HG03442 (cell line): ENCODE results near the gene FASN.

ENCODE experiments used
- ATAC-seq: cut with Tn5 transposase; IDR thresholded peaks from one replicate; pipeline ENCODE4 v1.9.1; 2021; ENCODE audit warnings: mild to moderate bottlenecking, moderate library complexity; ENCODE audit not compliant: unreplicated experiment

Gene FASN

DNA sequence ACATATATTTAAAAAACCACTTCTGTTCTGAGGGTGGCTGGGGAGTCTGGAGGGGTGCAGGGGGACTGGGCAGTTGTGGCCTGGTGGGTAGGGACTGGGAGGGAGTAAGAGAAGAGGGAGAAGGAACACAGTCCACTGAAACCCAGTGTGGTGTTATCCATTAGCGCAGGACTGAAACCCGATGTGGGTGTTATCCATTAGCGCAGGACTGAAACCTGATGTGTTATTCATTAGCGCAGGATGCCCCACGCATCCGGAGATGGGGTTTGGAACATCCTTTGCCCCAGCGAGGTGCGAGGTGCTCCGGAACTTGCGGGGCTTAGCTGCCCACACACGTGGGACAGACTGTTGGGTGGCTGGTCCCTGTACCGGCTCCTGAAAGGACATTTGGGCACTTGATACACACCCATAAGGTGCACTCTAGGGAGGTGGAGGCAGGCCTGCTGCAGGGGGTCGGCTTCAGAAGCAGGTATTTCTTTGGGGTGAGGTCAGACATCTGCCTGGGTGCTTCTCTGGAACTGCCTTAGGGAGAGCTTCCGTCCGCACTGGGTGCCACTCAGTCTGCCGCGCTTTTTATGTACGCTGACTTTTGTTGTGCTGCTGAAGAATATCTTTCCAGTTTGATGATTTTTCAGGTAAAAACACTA lies 20.3 kb upstream of the FASN start:
- no peak for ATAC-seq

DNA sequence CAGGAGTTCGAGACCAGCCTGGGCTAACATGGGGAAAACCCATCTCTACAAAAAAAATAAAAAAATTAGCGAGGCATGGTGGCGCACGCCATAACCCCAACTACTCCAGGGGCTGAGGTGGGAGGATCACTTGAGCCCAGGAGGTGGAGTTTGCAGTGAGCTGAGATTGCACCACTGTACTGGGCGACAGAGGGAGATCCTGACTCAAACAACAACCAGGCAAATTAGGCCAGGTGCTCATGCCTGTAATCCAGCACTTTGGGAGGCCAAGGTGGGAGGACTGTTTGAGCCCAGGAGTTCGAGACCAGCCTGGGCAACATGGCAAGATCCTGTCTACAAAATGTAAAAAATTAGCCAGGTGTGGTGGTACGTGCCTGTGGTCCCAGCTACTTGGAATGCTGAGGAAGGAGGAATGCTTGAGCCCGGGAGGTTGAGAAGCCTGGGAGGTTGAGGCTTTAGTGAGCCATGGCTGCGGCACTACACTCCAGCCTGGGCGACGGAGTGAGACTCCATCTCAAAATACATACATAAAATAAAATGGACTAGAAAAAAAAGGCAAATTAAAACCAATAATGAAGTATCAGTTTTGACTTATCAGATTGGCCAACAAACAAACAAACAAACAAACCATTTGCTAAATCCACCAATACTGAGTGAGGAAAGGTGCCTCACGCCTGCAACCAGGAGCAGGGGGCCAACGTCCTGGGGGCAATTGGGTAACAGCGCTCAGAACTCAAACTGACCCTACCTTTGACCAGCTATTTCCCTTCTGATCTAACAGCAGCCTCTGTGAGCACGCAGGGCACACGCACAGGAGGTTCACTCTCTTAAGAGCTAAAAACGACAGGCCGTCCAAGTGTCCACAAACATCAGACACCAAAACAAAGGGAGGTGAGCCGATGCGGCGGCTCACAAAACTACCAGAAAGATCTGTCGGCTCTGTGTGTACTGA lies 19.4 kb upstream of the FASN start:
- no peak for ATAC-seq

DNA sequence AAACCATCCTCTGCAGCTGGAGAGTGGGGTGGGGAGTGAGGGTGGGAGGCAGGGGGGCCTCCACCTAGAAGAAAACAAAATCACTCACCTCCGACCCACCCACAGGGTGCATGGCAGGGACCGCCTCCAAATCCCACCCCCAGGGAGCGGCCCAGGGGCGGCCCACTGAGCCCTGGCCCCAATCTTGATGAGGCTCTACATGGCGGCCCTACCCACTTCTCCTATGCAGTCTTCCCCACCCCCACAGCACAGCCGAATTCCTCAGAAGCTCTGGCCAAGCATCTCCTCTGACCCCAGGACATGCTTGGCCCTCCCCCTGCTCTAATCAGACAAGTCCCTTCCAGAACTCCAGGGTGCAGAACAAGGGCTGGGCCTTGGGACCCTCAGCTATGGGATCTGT lies 18.2 kb upstream of the FASN start:
- ATAC-seq = no peak

DNA sequence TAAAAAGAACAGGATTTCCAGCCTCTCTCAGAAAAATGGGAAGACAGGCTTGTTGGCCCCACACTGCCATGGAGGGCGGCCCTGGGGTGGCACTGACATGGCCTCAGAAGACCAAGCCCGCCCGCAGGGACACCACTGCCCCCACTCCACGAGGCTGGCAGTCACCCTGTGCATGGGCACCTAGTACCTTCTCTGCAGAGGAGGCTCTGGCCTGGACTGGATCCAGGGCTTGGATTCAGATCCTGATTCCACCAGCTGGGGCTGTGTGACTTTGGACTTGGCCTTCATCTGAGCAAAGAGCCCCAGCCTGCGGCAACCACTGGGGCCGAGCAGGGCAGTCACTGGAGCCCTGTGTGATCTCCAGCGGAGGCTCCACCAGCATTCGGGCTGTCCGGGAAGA lies 16.8 kb upstream of the FASN start:
- ATAC-seq = no peak

DNA sequence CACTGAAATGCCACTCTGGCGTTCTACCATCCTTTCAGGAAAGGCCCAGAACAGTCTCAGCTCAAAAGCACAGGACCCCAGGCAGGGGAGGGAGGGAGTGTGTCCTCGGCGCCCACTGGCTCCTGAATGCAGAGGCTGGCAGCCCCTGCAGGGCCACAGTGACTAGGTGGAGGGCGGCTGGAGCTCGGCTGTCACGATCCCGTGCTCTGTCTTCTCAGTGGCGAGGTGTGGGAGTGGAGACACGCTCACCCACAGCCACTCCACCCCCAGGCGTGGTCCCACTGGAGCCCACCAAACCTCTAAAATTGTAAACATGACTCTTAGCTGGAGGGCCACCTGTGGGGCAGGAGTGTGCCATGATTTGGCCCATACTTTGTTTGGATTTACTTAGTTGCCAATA lies 16.4 kb upstream of the FASN start:
- ATAC-seq = no peak

DNA sequence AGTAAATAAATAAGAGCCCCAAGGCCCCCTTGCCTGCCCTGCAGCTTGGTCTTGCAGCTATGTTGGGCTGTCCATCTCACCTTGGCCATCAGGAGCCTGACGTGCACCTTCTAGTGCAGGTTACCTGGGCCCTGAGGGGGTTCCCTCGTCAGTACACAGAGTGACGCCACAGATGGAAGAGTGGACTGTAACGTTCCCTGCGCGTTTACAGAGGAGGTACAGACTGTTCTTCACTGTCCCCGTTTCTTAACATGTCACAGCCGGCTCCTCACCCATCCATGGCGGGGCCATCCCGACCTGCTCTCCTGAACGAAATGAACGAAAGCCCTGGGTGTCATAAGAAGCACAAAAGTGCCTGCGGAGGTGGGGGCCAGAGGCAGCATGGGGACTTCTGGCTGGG lies 15.9 kb upstream of the FASN start:
- ATAC-seq = no peak

DNA sequence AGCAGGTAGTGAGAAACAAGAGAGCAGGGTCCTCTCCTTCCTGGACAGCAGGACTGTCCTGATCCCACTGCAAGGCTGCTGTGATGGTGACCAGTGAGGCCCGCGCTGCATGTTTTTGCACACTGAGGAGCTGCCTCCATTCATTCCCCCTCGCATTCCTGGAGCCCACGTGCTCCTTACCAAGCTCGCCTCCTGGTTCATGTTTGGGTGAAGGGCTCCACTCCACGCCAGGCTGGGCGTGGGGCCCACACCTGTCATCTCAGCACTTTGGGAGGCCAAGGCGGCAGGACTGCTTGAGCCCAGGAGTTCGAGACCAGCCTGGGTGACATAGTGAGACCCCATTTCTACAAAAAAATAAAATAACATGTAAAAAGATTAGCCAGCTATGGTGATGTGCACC lies 15.4 kb upstream of the FASN start:
- no peak for ATAC-seq

DNA sequence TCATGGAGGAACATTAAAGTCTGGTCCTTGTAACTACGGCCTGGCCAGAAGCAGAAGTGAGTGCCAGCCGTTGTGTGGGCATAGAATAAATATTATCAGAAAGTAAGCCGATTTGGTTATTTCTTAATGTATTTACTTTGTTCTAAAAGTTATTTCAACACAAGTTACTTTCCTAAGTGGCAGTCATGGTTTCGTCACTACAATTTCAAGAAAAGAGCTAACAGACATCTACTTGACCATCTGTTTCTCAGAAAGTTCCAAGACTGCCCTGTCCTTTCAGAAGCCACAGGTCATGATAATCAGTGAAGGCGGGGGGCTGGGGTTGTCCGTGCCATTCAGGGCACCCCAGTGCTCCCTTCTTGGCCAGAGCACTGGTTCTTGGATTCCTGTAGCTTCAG lies 14.9 kb upstream of the FASN start:
- ATAC-seq = no peak

DNA sequence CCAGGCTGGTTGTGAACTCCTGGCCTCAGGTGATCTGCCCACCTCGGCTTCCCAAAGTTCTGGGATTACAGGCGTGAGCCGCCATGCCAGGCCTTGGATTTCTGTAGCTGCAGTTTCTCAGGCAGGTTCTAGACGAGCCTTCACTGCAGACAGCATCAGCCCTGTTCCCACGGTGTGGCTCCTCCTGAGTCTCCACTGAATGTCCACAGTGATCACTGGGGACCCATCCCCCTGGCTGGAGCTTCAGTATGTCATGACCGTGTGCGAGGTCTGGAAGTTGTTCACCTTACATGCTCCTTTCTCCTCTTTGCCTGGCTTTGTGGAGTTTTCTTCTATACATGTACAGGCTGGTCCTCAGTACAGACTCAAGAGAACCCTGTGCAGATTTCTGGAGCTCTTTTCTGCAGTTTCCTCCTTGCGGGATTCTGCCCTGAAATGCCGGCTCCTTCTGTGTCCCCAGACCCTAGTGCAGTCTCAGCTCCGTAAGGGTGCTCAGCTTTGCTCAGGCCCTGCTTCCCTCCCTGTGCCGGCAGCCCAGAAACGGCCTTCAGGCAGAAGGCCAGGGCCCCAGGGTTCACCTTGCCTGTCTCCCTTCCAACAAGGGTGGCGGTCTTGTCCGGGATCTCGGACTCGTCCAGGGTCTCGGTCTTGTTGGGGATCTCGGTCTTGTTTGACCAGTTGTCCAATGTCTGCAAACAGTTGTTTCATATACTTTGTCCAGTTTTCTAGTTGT lies 14.3 kb upstream of the FASN start:
- ATAC-seq = no peak

DNA sequence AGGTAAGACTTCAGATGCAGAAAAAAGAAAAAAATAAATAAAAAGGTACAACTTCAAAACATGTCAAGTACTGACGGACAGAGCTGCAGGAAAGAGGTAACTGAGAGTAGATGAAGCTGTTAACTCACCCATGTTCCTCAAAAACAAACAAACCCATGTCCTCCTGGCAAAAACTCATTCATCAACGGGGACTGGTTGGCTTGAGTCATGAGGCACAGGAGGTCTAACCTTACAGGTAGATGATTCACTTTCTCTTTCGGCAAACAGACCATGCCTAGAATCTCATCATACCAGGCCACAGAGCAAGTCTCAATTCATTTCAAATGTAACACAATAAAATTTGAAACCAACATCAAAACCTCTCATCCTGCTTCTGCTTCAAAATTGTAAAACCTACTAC lies 12.3 kb upstream of the FASN start:
- ATAC-seq = no peak

DNA sequence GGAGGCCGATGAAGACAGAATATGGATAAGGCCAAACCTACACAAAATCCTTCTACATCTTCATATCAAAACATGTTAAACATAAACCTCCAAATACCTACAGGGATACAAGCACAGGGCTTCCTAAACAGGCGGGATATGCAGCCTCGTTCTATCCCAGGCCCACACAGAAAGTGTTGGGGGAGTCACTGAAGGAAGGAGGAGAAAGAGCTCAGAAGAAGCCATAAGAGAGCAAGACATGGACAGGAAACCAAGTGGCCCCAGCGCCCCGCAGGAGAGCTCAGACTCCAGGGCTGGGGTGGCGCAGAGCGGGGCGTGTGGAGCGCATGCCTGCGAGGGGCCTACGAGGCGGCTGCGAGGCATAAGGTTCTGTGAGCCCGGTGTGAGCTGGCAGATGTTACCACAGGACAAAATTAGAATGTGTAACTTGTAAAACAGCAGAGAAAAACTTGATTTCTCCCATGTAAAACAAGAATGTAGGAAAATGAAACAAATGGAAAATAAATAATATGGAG lies 11.0 kb upstream of the FASN start:
- ATAC-seq = no peak

DNA sequence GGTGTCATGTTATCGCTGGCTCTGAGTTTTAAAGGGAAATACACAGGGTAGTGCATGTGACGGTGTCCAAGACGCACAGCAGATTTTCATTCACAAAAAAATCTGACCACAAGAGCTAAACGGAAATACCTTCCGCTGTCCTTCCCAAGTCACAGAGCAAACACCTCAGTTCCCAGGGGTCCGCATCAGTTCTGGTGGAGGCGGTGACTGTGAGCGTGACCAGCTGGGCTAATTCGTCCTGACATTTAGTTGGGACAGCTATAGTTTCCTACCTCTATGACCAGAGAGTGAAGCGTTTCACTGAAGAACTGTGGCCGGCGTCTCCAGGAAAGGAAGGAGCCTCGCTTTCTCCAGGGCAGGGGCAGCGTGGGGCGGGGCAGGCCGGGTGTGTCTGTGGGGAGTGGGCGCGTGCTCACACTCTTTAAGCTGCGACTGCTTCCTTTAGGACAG lies 10.5 kb upstream of the FASN start:
- ATAC-seq = no peak

DNA sequence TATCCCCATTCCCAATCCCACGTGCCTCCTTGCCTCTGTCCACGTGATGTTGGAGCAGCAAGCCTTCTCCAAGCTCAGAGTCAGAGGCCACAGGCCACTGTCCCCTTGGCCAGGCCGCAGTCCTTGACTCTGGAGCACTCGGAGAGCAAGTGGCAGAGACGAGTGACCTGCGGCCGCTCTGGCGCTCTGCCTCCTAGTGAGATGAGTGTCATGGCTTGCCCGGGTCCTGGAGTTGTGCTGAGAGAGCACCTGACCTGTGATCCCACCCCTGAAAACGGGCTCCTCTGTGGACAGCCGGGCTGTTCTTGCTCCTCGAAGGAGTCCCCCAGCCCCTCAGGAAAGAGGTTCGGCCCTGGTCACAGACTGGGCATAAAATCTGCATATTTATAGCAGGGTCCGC lies 10.0 kb upstream of the FASN start:
- no peak for ATAC-seq

DNA sequence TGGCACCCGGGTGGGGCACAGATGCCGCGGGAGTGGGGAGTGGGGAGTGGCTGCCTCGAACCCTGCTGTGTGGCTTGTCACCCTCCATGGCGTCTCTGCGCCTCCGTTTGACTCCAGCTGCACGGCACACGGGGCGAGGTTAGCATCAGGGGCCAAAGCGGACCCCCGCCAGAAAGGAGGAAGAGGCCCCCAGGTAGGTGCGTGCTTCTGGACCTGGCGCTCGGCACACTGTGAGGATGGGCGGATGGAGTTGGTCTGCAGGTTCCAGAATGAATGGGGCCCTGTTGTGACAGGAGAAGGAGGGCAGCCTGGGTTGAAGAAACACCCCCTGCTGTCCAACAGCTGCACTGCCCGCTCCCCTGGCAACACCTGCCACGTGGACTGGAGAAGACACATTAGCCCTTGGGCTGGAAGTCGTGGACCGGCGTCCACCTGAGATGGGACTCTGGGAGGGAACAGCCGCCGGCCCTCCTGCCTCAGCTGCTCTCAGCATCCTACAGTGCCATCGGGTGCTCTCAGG lies 9.4 kb upstream of the FASN start:
- ATAC-seq = no peak

DNA sequence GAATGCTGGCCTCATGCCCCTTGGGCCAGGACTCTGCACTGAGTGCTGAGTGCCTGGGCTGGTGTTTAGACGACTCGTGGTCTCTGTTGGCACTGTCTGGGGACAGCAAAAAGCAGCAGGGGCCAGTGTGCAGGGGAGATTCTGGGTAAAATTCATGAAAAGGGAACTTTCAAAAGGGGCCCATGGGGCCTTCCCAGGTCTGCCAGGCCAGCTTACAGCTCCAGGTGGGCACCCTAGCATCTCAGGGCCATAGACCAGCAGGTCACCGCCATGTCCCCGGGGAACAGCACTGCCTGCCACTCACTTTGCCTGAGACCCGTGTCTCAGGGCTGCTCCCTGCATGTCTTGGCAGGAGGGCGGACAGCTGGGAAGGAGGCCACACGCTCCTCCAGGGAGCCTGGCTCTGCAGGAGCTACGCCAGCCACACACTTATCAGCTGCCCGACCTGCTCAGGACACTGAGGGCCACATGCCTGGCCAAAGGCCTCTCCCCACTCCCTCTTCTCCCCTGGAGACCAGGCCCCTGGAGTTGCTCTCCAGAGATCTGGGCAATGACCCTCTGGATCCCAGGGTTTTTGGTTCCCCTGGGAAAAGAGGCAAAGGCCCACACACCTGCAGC lies 8.8 kb upstream of the FASN start:
- no peak for ATAC-seq

DNA sequence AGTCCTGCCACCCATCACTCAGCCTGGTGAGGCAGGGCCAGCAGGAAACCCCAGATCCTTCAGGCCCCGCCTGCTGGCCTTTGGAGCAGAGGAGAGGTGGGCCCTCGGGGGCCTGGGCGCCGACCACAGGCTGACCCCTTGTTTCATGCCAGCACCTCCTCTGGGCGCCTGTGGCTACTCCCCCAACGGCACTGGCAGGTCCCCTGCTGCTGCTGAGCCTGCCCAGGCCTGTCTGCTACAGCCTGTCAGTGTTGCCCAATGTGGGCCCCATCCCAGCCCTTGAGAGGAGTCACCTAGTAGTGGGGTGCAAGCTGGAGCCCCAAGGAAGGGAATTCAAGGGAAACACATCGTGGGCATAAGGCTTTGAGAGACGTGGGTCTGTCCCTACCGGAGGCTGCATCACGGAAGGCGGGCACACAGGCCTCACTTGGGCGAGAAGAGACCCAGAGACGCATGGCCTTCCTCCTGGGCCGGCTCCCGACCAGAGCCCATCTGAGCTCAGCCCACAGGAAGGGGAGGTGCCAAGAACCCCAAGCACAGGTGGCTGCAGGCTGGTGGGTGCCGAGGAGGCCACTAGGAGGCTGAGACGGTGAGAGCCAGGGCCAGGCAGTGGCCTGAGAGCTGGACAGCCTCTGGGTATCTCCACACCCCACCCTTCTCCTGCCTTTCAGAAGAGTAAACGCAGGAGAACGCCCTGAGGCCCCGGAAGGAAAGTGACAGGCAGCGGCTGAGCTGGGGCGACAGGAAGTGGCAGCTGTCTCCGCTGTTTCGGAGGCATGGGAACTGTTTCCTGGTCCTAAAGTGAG lies 8.0 kb upstream of the FASN start:
- peak; percentile 68 for ATAC-seq

DNA sequence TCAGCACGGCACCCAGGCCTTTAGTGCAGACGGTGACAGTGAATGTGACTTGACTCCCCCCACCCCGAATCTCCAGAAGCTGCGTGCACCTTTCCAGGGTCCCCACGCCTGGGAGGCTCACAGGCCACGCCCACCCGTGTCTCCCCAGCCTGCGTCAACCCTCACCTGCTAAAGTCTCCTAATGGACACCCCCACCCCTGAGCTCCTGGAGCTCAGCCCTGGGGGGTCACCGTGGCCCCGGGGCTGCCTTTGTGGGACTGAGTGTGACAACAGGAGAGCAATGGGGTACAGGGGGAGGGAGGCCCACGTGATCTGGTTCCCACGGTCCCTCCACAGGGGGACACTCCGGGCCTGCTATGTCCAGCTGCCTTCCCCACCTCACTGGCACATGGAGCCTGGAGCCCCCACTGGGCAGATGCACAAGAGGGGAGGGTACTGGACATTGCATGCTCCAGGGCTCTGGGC lies 7.4 kb upstream of the FASN start:
- no peak for ATAC-seq

DNA sequence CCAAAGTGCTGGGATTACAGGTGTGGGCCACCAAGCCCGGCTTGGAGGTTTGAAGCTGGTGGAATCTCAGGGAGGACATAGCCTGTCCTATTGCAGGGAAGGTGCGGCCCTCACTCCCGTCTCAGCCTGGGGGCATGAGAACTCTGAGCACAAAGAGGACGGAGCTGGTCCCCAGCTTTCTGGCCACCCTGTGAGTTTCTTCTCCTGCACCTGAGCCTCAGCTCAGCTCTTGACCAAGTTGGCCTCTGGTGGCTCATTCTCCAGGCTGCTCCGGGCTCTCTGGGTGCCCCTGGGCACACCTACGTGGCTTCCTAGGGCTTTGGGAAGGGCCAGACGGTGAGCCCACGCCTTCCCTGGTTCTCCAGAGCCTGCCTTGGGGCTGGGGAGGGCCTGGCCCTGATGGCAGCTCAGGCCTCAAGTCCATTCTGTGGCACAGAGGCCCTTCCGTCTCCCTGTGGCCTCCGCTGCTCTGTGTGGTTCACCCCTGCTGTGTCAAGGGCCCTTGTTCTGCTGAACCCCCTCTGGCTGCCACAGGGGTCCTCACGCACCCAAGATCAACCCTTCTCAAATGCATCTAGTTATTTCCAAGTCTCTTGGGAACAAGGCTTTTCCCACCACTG lies 6.9 kb upstream of the FASN start:
- no peak for ATAC-seq
